GM12878 (cell line): ENCODE results near the gene KRTAP5-3.
"Not testable (repeated sequence)": the region's sequence is repeated elsewhere in the genome, so short reads cannot be mapped to it uniquely, and the experiment has no call there.

Source experiments
- BCL3 ChIP-seq: IDR thresholded peaks from 2 replicates; pipeline ENCODE4 v1.6.1; 2011; ENCODE audit warnings: borderline replicate concordance, low read depth, mild to moderate bottlenecking, moderate library complexity, low read length; ENCODE audit not compliant: insufficient read depth, poor library complexity, severe bottlenecking
- BHLHE40 ChIP-seq, 2 experiments: fragments of 450-650 bp in 1 of 2; IDR thresholded peaks; 2 replicates each; pipeline ENCODE4 v1.6.1; 2011 to 2017; ENCODE audit warnings: low read depth in 2 of 2, borderline replicate concordance in 1 of 2, improper control_type of control experiment in 1 of 2, low read length in 1 of 2, mild to moderate bottlenecking in 1 of 2
- CBFB ChIP-seq: IDR thresholded peaks from 2 replicates; pipeline ENCODE4 v1.6.1; 2016; ENCODE audit warnings: antibody characterized with exemption, low read depth
- CEBPB ChIP-seq, 2 experiments: fragments of 150-350 bp in 1 of 2; IDR thresholded peaks; 2 replicates each; pipeline ENCODE4 v1.6.1; 2012 to 2014; ENCODE audit warnings: low read depth in 2 of 2, low read length in 2 of 2, borderline replicate concordance in 1 of 2, inconsistent platforms in 1 of 2
- JUND ChIP-seq: IDR thresholded peaks from 2 replicates; pipeline ENCODE4 v1.6.1; 2012; ENCODE audit warnings: low read depth, mild to moderate bottlenecking, low read length, improper control_type of control experiment, moderate library complexity
- LARP7 ChIP-seq: fragments of 450-650 bp; IDR thresholded peaks from 2 replicates; pipeline ENCODE4 v1.6.1; 2017; ENCODE audit warnings: mild to moderate bottlenecking
- RBBP5 ChIP-seq: fragments of 200-600 bp; sonication (generic); conservative IDR thresholded peaks from 2 replicates; pipeline ENCODE4 v1.6.1; 2016
- YY1 ChIP-seq: IDR thresholded peaks from 2 replicates; pipeline ENCODE4 v1.6.1; 2011; ENCODE audit warnings: low read depth, mild to moderate bottlenecking, low read length
- TF ChIP-seq, protein P1 (sequence below), 3 experiments: IDR thresholded peaks in 2 of 3; conservative IDR thresholded peaks in 1 of 3; 2 replicates each; pipeline ENCODE4 v1.5.1; 2011; ENCODE audit warnings: low read depth in 3 of 3, low read length in 3 of 3, mild to moderate bottlenecking in 3 of 3, control low read depth in 2 of 3, moderate library complexity in 2 of 3, inconsistent platforms in 1 of 3, mixed read lengths in 1 of 3; ENCODE audit not compliant: control insufficient read depth in 2 of 3, insufficient read depth in 1 of 3; ENCODE audit errors: extremely low read depth in 1 of 3

- TF ChIP-seq, protein P1, sequence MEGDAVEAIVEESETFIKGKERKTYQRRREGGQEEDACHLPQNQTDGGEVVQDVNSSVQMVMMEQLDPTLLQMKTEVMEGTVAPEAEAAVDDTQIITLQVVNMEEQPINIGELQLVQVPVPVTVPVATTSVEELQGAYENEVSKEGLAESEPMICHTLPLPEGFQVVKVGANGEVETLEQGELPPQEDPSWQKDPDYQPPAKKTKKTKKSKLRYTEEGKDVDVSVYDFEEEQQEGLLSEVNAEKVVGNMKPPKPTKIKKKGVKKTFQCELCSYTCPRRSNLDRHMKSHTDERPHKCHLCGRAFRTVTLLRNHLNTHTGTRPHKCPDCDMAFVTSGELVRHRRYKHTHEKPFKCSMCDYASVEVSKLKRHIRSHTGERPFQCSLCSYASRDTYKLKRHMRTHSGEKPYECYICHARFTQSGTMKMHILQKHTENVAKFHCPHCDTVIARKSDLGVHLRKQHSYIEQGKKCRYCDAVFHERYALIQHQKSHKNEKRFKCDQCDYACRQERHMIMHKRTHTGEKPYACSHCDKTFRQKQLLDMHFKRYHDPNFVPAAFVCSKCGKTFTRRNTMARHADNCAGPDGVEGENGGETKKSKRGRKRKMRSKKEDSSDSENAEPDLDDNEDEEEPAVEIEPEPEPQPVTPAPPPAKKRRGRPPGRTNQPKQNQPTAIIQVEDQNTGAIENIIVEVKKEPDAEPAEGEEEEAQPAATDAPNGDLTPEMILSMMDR (IDR thresholded peaks at IDR 0.05 in 2 of 3, conservative IDR thresholded peaks at IDR 0.05 in 1 of 3; ENCODE audit: control insufficient read depth in 2 of 3, extremely low read depth in 1 of 3, insufficient read depth in 1 of 3, low read depth in 3 of 3, low read length in 3 of 3), result not testable (repeated sequence)
- TF ChIP-seq CEBPB (IDR thresholded peaks at IDR 0.05; ENCODE audit: borderline replicate concordance in 1 of 2, low read depth in 2 of 2, low read length in 2 of 2); LARP7; JUND; YY1; BHLHE40 (IDR thresholded peaks at IDR 0.05; ENCODE audit: borderline replicate concordance in 1 of 2, low read depth in 2 of 2, low read length in 1 of 2); CBFB; RBBP5; BCL3: not testable (repeated sequence)
Observed at GRCh38 chr11:1596576-1597121, 11.6 kb downstream of the KRTAP5-3 start.
